IPS-20b (cell line): ENCODE data around the gene PLCG2.
"Not testable (repeated sequence)": the region's sequence is repeated elsewhere in the genome, so short reads cannot be mapped to it uniquely, and the experiment has no call there.

Source experiments
- H3K27ac ChIP-seq: one replicate; pipeline ENCODE4 v1.5.1; 2013; ENCODE audit warnings: low read length
- H3K27me3 ChIP-seq: 2 replicates; pipeline ENCODE4 v1.6.1; 2013; ENCODE audit warnings: mild to moderate bottlenecking, low read length, inconsistent platforms; ENCODE audit not compliant: insufficient read depth
- H3K36me3 ChIP-seq: 2 replicates; pipeline ENCODE4 v1.6.1; 2013; ENCODE audit warnings: low read depth, mild to moderate bottlenecking, inconsistent platforms, low read length, moderate library complexity; ENCODE audit not compliant: insufficient read depth
- H3K4me1 ChIP-seq: 2 replicates; pipeline ENCODE4 v1.6.1; 2013; ENCODE audit warnings: mild to moderate bottlenecking, control low read depth, inconsistent platforms, low read length, moderate library complexity; ENCODE audit not compliant: insufficient read depth
- H3K4me3 ChIP-seq: 2 replicates; pipeline ENCODE4 v1.5.1; 2013; ENCODE audit warnings: mild to moderate bottlenecking, low read length, inconsistent platforms
- H3K9ac ChIP-seq: 2 replicates; pipeline ENCODE4 v1.6.1; 2013; ENCODE audit warnings: low read depth, mild to moderate bottlenecking, inconsistent platforms, low read length, moderate library complexity
- H3K9me3 ChIP-seq: 2 replicates; pipeline ENCODE4 v1.6.1; 2013; ENCODE audit warnings: mild to moderate bottlenecking, low read depth, low read length, inconsistent platforms; ENCODE audit not compliant: insufficient read depth

The PLCG2 gene

GRCh38 chr16:81740169-81740568 is 38.9 kb upstream of the PLCG2 start:
- Histone ChIP-seq H3K27ac (no peak overlapping the region), H3K9me3 (no peaks in the 10 kb centered on the region), H3K36me3 (no peaks in the 10 kb centered on the region), H3K4me1 (no peaks in the 10 kb centered on the region), H3K27me3 (no peaks in the 10 kb centered on the region; the same call in 1 of the 2 replicates), H3K9ac (no peak overlapping the region), H3K4me3 (no peak overlapping the region)

- not testable (repeated sequence) for H3K27ac ChIP-seq, H3K4me3 ChIP-seq, H3K27me3 ChIP-seq, H3K36me3 ChIP-seq, H3K9me3 ChIP-seq, H3K9ac ChIP-seq, H3K4me1 ChIP-seq
Observed at GRCh38 chr16:81741430-81741770, 37.7 kb upstream of the PLCG2 start.

GRCh38 chr16:81744385-81744784 is 34.7 kb upstream of the PLCG2 start:
- no peaks in the 10 kb centered on the region for H3K36me3 ChIP-seq
- no peak overlapping the region for H3K9ac ChIP-seq
- H3K4me1 ChIP-seq = peaks cover 4% of the 10 kb centered on the region
- no peaks in the 10 kb centered on the region; the same call in 1 of the 2 replicates for H3K27me3 ChIP-seq
- no peaks in the 10 kb centered on the region for H3K9me3 ChIP-seq
- no peak overlapping the region for H3K27ac ChIP-seq
- no peak overlapping the region for H3K4me3 ChIP-seq

- Histone ChIP-seq H3K36me3 (no peaks in the 10 kb centered on the region), H3K4me1 (peaks cover 4% of the 10 kb centered on the region), H3K27me3 (no peaks in the 10 kb centered on the region; the same call in 1 of the 2 replicates), H3K27ac (no peak overlapping the region), H3K4me3 (no peak overlapping the region), H3K9me3 (no peaks in the 10 kb centered on the region), H3K9ac (no peak overlapping the region)
Observed at GRCh38 chr16:81744911-81745310, 34.2 kb upstream of the PLCG2 start.

- H3K36me3 ChIP-seq = no peaks in the 10 kb centered on the region
- H3K4me3 ChIP-seq = peak overlapping the region; percentile 67; the same call in 1 of the 2 replicates
- no peaks in the 10 kb centered on the region; the same call in 1 of the 2 replicates for H3K27me3 ChIP-seq
- H3K27ac ChIP-seq = peak overlapping the region; percentile 11
- peak overlapping the region; percentile 23; the same call in 1 of the 2 replicates for H3K9ac ChIP-seq
- H3K9me3 ChIP-seq = no peaks in the 10 kb centered on the region
- H3K4me1 ChIP-seq = peaks cover 4% of the 10 kb centered on the region
Observed at GRCh38 chr16:81745704-81746558, 33.2 kb upstream of the PLCG2 start.

GRCh38 chr16:81746566-81746965 is 32.5 kb upstream of the PLCG2 start:
- Histone ChIP-seq H3K9me3 (no peaks in the 10 kb centered on the region), H3K27ac (no peak overlapping the region), H3K4me3 (peak overlapping the region; percentile 67; the same call in 1 of the 2 replicates), H3K36me3 (no peaks in the 10 kb centered on the region), H3K4me1 (peaks cover 4% of the 10 kb centered on the region), H3K27me3 (no peaks in the 10 kb centered on the region; the same call in 1 of the 2 replicates), H3K9ac (no peak overlapping the region)

- Histone ChIP-seq H3K36me3 (no peaks in the 10 kb centered on the region), H3K4me1 (peaks cover 4% of the 10 kb centered on the region), H3K9me3 (no peaks in the 10 kb centered on the region), H3K9ac (no peak overlapping the region), H3K4me3 (no peak overlapping the region), H3K27me3 (no peaks in the 10 kb centered on the region), H3K27ac (no peak overlapping the region)
Observed at GRCh38 chr16:81748476-81749198, 30.5 kb upstream of the PLCG2 start.

GRCh38 chr16:81752225-81752875 is 26.7 kb upstream of the PLCG2 start:
- Histone ChIP-seq H3K27ac (no peak overlapping the region), H3K4me1 (peaks cover 4% of the 10 kb centered on the region), H3K36me3 (no peaks in the 10 kb centered on the region), H3K9ac (no peak overlapping the region), H3K27me3 (no peaks in the 10 kb centered on the region), H3K4me3 (no peak overlapping the region), H3K9me3 (no peaks in the 10 kb centered on the region)

GRCh38 chr16:81752876-81753227 is 26.2 kb upstream of the PLCG2 start:
- H3K9ac ChIP-seq = no peak overlapping the region

GRCh38 chr16:81754858-81755257 is 24.2 kb upstream of the PLCG2 start:
- no peaks in the 10 kb centered on the region for H3K9me3 ChIP-seq
- no peak overlapping the region for H3K27ac ChIP-seq
- H3K36me3 ChIP-seq = no peaks in the 10 kb centered on the region
- H3K9ac ChIP-seq = no peak overlapping the region
- no peak overlapping the region for H3K4me3 ChIP-seq
- no peaks in the 10 kb centered on the region for H3K27me3 ChIP-seq
- H3K4me1 ChIP-seq = no peaks in the 10 kb centered on the region

More at GRCh38 chr16:81752876-81753227, 26.2 kb upstream of the PLCG2 start:
- H3K4me1 ChIP-seq = peaks cover 4% of the 10 kb centered on the region
- no peak overlapping the region for H3K27ac ChIP-seq
- no peaks in the 10 kb centered on the region for H3K9me3 ChIP-seq
- H3K27me3 ChIP-seq = no peaks in the 10 kb centered on the region
- no peaks in the 10 kb centered on the region for H3K36me3 ChIP-seq
- H3K4me3 ChIP-seq = no peak overlapping the region

- Histone ChIP-seq H3K36me3 (no peaks in the 10 kb centered on the region), H3K27me3 (no peaks in the 10 kb centered on the region), H3K4me1 (no peaks in the 10 kb centered on the region), H3K4me3 (no peak overlapping the region), H3K27ac (no peak overlapping the region), H3K9ac (no peak overlapping the region), H3K9me3 (no peaks in the 10 kb centered on the region)
Observed at GRCh38 chr16:81755915-81756614, 23.0 kb upstream of the PLCG2 start.
